HEK293 (cell line): Measurements from ENCODE around the gene CIC.

Experiments used
- IKZF3 ChIP-seq: fragments of 450-650 bp; IDR thresholded peaks from 2 replicates; pipeline ENCODE4 v1.5.0; 2018; ENCODE audit warnings: missing biosample characterization, mild to moderate bottlenecking, missing genetic modification characterization, moderate library complexity
- KLF10 ChIP-seq: fragments of 450-650 bp; IDR thresholded peaks from 2 replicates; pipeline ENCODE4 v1.5.1; 2018; ENCODE audit warnings: missing biosample characterization, mild to moderate bottlenecking, missing genetic modification characterization
- KLF7 ChIP-seq: fragments of 450-650 bp; formaldehyde crosslinking; IDR thresholded peaks from 2 replicates; pipeline ENCODE4 v1.5.1; 2016; ENCODE audit warnings: missing biosample characterization, missing genetic modification characterization, borderline replicate concordance
- SALL2 ChIP-seq: fragments of 450-650 bp; formaldehyde crosslinking; IDR thresholded peaks from 2 replicates; pipeline ENCODE4 v1.5.0; 2017; ENCODE audit warnings: missing biosample characterization, mild to moderate bottlenecking, missing genetic modification characterization, borderline replicate concordance
- SP2 ChIP-seq: fragments of 450-650 bp; formaldehyde crosslinking; IDR thresholded peaks from 2 replicates; pipeline ENCODE4 v1.5.1; 2016; ENCODE audit warnings: missing biosample characterization, missing genetic modification characterization
- ZBTB6 ChIP-seq: fragments of 450-650 bp; formaldehyde crosslinking; IDR thresholded peaks from 2 replicates; pipeline ENCODE4 v1.5.1; 2017; ENCODE audit warnings: missing biosample characterization, missing genetic modification characterization
- ZFP69B ChIP-seq: fragments of 450-650 bp; formaldehyde crosslinking; IDR thresholded peaks from 2 replicates; pipeline ENCODE4 v1.5.1; 2016; ENCODE audit warnings: missing biosample characterization, missing genetic modification characterization
- ZNF10 ChIP-seq: fragments of 450-650 bp; formaldehyde crosslinking; IDR thresholded peaks from 2 replicates; pipeline ENCODE4 v1.5.1; 2017; ENCODE audit warnings: missing biosample characterization, missing genetic modification characterization
- ZNF18 ChIP-seq: fragments of 450-650 bp; formaldehyde crosslinking; IDR thresholded peaks from 2 replicates; pipeline ENCODE4 v1.5.1; 2016; ENCODE audit warnings: missing biosample characterization, missing genetic modification characterization
- ZNF350 ChIP-seq: fragments of 450-650 bp; formaldehyde crosslinking; IDR thresholded peaks from 2 replicates; pipeline ENCODE4 v1.5.0; 2017; ENCODE audit warnings: missing biosample characterization, mild to moderate bottlenecking, missing genetic modification characterization
- ZNF488 ChIP-seq: fragments of 450-650 bp; formaldehyde crosslinking; IDR thresholded peaks from 2 replicates; pipeline ENCODE4 v1.5.1; 2016; ENCODE audit warnings: missing biosample characterization, missing genetic modification characterization
- ZNF530 ChIP-seq: fragments of 450-650 bp; formaldehyde crosslinking; IDR thresholded peaks from 2 replicates; pipeline ENCODE4 v1.5.1; 2016; ENCODE audit warnings: low read depth, missing biosample characterization, missing genetic modification characterization
- ZNF558 ChIP-seq: fragments of 450-650 bp; formaldehyde crosslinking; IDR thresholded peaks from 2 replicates; pipeline ENCODE4 v1.5.1; 2016; ENCODE audit warnings: missing biosample characterization, missing genetic modification characterization
- ZNF561 ChIP-seq: fragments of 450-650 bp; IDR thresholded peaks from 2 replicates; pipeline ENCODE4 v1.5.1; 2018; ENCODE audit warnings: missing biosample characterization, missing genetic modification characterization, borderline replicate concordance
- ZNF580 ChIP-seq: fragments of 450-650 bp; formaldehyde crosslinking; IDR thresholded peaks from 2 replicates; pipeline ENCODE4 v1.5.1; 2016; ENCODE audit warnings: missing biosample characterization, missing genetic modification characterization
- ZNF670 ChIP-seq: fragments of 450-650 bp; formaldehyde crosslinking; IDR thresholded peaks from 2 replicates; pipeline ENCODE4 v1.5.1; 2016; ENCODE audit warnings: missing biosample characterization, missing genetic modification characterization, low read depth
- ZNF692 ChIP-seq: fragments of 450-650 bp; formaldehyde crosslinking; IDR thresholded peaks from 2 replicates; pipeline ENCODE4 v1.5.1; 2016; ENCODE audit warnings: missing biosample characterization, missing genetic modification characterization
- ZNF707 ChIP-seq: fragments of 450-650 bp; formaldehyde crosslinking; IDR thresholded peaks from 2 replicates; pipeline ENCODE4 v1.5.1; 2016; ENCODE audit warnings: missing biosample characterization, missing genetic modification characterization
- TF ChIP-seq, protein P1 (sequence below): fragments of 450-650 bp; formaldehyde crosslinking; IDR thresholded peaks from 2 replicates; pipeline ENCODE4 v1.5.1; 2016; ENCODE audit warnings: missing biosample characterization, missing genetic modification characterization, borderline replicate concordance
- TF ChIP-seq, protein P2 (sequence below): fragments of 450-650 bp; formaldehyde crosslinking; optimal IDR thresholded peaks from 2 replicates; pipeline ENCODE3; 2016; ENCODE audit warnings: missing biosample characterization, mild to moderate bottlenecking, missing genetic modification characterization
- TF ChIP-seq, protein P3 (sequence below): fragments of 450-650 bp; formaldehyde crosslinking; IDR thresholded peaks from 2 replicates; pipeline ENCODE4 v1.5.1; 2017; ENCODE audit warnings: missing biosample characterization, missing genetic modification characterization
- TF ChIP-seq, protein P4 (sequence below): fragments of 450-650 bp; formaldehyde crosslinking; IDR thresholded peaks from 2 replicates; pipeline ENCODE4 v1.5.1; 2017; ENCODE audit warnings: missing biosample characterization, missing genetic modification characterization
- TF ChIP-seq, protein P5 (sequence below): fragments of 450-650 bp; formaldehyde crosslinking; IDR thresholded peaks from 2 replicates; pipeline ENCODE4 v1.5.1; 2016; ENCODE audit warnings: missing biosample characterization, missing genetic modification characterization

Gene CIC

DNA sequence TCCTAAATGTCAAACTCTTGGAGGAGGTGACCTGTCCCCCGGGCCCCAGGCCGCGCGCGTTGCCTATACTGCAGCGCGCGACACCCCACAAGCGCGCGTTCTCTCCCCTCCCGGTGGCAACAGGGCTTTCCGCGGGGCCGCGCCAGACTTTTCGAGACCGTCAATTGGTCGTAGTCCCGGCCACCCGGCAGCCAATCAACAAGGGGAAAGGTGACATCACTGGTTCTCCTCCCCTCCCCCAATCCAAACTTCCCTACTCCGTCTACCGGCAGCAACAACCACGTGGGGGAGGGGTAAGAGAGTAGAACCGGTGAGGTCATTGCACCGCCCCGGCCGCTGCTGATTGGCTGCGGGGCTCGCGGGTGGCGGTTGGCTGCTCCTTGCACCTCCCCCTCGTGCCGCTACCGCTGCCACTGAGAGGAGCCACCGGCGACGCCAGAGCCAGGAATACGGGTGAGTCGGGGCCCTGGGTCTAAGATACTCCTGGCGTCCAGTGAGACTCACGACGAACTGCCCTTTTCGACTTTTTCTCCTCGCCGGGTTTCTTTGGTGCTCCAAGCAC, 829 bp upstream of the CIC start (continued):
- TF ChIP-seq ZNF488 (tag by site-specific recombination) (no peak), ZNF558 (tag by site-specific recombination) (no peak; the same call in 1 of the 2 replicates), SP2 (peak; percentile 47), KLF7 (no peak), ZFP69B (tag by site-specific recombination) (peak; percentile 67; the same call in 1 of the 2 replicates), ZNF18 (tag by site-specific recombination) (no peak), ZNF670 (tag by site-specific recombination) (no peak), ZNF350 (tag by site-specific recombination) (no peak), ZNF561 (tag by site-specific recombination) (no peak), ZNF707 (tag by site-specific recombination) (no peak), ZBTB6 (tag by site-specific recombination) (no peak), ZNF10 (no peak), KLF10 (tag by site-specific recombination) (peak; percentile 95), ZNF530 (tag by site-specific recombination) (no peak), SALL2 (tag by site-specific recombination) (no peak), ZNF692 (tag by site-specific recombination) (peak; percentile 89), IKZF3 (tag by site-specific recombination) (peak; percentile 62), ZNF580 (tag by site-specific recombination) (peak; percentile 42; the same call in 1 of the 2 replicates)
- TF ChIP-seq, protein P1, sequence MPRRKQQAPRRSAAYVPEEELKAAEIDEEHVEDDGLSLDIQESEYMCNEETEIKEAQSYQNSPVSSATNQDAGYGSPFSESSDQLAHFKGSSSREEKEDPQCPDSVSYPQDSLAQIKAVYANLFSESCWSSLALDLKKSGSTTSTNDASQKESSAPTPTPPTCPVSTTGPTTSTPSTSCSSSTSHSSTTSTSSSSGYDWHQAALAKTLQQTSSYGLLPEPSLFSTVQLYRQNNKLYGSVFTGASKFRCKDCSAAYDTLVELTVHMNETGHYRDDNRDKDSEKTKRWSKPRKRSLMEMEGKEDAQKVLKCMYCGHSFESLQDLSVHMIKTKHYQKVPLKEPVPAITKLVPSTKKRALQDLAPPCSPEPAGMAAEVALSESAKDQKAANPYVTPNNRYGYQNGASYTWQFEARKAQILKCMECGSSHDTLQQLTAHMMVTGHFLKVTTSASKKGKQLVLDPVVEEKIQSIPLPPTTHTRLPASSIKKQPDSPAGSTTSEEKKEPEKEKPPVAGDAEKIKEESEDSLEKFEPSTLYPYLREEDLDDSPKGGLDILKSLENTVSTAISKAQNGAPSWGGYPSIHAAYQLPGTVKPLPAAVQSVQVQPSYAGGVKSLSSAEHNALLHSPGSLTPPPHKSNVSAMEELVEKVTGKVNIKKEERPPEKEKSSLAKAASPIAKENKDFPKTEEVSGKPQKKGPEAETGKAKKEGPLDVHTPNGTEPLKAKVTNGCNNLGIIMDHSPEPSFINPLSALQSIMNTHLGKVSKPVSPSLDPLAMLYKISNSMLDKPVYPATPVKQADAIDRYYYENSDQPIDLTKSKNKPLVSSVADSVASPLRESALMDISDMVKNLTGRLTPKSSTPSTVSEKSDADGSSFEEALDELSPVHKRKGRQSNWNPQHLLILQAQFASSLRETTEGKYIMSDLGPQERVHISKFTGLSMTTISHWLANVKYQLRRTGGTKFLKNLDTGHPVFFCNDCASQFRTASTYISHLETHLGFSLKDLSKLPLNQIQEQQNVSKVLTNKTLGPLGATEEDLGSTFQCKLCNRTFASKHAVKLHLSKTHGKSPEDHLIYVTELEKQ (tag by site-specific recombination): peak; percentile 77; the same call in 1 of the 2 replicates
- TF ChIP-seq, protein P2, sequence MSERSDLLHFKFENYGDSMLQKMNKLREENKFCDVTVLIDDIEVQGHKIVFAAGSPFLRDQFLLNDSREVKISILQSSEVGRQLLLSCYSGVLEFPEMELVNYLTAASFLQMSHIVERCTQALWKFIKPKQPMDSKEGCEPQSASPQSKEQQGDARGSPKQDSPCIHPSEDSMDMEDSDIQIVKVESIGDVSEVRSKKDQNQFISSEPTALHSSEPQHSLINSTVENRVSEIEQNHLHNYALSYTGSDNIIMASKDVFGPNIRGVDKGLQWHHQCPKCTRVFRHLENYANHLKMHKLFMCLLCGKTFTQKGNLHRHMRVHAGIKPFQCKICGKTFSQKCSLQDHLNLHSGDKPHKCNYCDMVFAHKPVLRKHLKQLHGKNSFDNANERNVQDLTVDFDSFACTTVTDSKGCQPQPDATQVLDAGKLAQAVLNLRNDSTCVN (tag by site-specific recombination): peak; percentile 98
- TF ChIP-seq, protein P3, sequence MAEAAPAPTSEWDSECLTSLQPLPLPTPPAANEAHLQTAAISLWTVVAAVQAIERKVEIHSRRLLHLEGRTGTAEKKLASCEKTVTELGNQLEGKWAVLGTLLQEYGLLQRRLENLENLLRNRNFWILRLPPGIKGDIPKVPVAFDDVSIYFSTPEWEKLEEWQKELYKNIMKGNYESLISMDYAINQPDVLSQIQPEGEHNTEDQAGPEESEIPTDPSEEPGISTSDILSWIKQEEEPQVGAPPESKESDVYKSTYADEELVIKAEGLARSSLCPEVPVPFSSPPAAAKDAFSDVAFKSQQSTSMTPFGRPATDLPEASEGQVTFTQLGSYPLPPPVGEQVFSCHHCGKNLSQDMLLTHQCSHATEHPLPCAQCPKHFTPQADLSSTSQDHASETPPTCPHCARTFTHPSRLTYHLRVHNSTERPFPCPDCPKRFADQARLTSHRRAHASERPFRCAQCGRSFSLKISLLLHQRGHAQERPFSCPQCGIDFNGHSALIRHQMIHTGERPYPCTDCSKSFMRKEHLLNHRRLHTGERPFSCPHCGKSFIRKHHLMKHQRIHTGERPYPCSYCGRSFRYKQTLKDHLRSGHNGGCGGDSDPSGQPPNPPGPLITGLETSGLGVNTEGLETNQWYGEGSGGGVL (tag by site-specific recombination): no peak; the same call in 1 of the 2 replicates
- TF ChIP-seq, protein P4, sequence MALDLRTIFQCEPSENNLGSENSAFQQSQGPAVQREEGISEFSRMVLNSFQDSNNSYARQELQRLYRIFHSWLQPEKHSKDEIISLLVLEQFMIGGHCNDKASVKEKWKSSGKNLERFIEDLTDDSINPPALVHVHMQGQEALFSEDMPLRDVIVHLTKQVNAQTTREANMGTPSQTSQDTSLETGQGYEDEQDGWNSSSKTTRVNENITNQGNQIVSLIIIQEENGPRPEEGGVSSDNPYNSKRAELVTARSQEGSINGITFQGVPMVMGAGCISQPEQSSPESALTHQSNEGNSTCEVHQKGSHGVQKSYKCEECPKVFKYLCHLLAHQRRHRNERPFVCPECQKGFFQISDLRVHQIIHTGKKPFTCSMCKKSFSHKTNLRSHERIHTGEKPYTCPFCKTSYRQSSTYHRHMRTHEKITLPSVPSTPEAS (tag by site-specific recombination): 0 out of 2 replicates have a peak, but pooled peaks have one; percentile 13
- TF ChIP-seq, protein P5, sequence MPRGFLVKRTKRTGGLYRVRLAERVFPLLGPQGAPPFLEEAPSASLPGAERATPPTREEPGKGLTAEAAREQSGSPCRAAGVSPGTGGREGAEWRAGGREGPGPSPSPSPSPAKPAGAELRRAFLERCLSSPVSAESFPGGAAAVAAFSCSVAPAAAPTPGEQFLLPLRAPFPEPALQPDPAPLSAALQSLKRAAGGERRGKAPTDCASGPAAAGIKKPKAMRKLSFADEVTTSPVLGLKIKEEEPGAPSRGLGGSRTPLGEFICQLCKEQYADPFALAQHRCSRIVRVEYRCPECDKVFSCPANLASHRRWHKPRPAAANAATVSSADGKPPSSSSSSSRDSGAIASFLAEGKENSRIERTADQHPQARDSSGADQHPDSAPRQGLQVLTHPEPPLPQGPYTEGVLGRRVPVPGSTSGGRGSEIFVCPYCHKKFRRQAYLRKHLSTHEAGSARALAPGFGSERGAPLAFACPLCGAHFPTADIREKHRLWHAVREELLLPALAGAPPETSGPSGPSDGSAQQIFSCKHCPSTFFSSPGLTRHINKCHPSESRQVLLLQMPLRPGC (tag by site-specific recombination): peak; percentile 64; the same call in 1 of the 2 replicates
